ENCODE data around the gene ASRGL1.

ASRGL1 gene

GRCh38 chr11:62337303-62338181, at the start of gene ASRGL1:
Gene ASRGL1, plus strand, starts transcription at chr11:62337448. Its CDS starts 530 bp downstream, at chr11:62337978.
- peak; percentile 22 for DNase-seq (ENCODE audit: extremely low read depth, low read depth)
- no peak for TF ChIP-seq CTCF (IDR thresholded peaks at IDR 0.05; ENCODE audit: low read depth, low read length, missing control alignments)
- H3K4me3 ChIP-seq (replicated peaks; ENCODE audit: low read depth, low read length): peak within 1 kb of the TSS; percentile 55

DNA sequence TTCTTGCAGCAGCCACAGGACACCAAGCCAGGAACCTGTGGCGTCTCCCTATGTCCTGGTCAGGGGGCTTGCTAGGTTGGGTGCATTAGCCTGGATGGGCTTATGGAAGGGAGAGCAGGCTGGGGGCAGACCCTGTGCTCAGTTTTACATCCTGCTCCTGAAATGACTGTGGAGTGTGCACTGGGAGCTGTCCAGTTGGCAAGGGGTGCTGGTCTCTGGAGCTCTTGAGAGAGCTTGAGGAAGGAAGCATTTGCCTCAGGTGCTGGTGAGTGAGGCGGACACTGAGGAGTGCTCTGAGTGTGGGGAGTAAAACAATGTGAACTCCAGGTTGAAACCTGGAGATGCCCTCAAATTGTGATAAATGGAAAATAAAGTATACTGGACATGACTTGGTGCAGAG, 41.7 kb upstream of the ASRGL1 start:
- no peak for TF ChIP-seq CTCF (IDR thresholded peaks at IDR 0.05; ENCODE audit: low read depth, low read length, missing control alignments)
- no peak for DNase-seq (ENCODE audit: extremely low read depth, low read depth)
- H3K4me3 ChIP-seq (replicated peaks; ENCODE audit: low read depth, low read length): no peak overlapping the region

- H3K4me3 ChIP-seq (replicated peaks; ENCODE audit: low read depth, low read length): no peak within 1 kb of the TSS
- DNase-seq (ENCODE audit: extremely low read depth, low read depth): no peak
- TF ChIP-seq CTCF (IDR thresholded peaks at IDR 0.05; ENCODE audit: low read depth, low read length, missing control alignments): no peak
Measured at GRCh38 chr11:62298975-62299374, 38.3 kb upstream of the ASRGL1 start, which contains the start of gene SCGB1D4. Gene SCGB1D4, minus strand, starts transcription at chr11:62299075. Its CDS starts 65 bp downstream, at chr11:62299010.

DNA sequence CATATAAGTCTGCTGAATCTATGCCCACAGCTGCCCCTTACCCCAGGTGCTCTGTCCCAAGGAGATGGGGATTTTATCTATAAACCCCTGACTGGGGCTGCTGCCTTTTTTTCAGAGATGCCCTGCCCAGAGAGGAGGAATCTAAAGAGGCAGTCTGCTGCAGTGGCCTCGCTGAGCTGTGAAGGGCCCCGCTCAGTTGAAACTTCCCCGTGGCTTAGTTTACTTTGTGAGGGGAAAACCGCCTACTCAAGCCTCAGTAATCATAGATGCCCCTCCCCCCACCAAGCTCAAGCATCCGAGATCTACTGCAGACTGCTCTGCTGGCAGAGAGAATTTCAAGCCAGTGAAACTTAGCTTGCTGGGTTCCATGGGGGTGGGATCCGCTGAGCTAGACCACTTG, 31.0 kb upstream of the ASRGL1 start:
- no peak for TF ChIP-seq CTCF (IDR thresholded peaks at IDR 0.05; ENCODE audit: low read depth, low read length, missing control alignments)
- H3K4me3 ChIP-seq (replicated peaks; ENCODE audit: low read depth, low read length): no peak overlapping the region
- DNase-seq (ENCODE audit: extremely low read depth, low read depth): no peak

- TF ChIP-seq CTCF (IDR thresholded peaks at IDR 0.05; ENCODE audit: low read depth, low read length, missing control alignments): no peak
- DNase-seq (ENCODE audit: extremely low read depth, low read depth): no peak
- no peak overlapping the region for H3K4me3 ChIP-seq (replicated peaks; ENCODE audit: low read depth, low read length)
Measured at GRCh38 chr11:62307950-62308349, 29.3 kb upstream of the ASRGL1 start.

DNA sequence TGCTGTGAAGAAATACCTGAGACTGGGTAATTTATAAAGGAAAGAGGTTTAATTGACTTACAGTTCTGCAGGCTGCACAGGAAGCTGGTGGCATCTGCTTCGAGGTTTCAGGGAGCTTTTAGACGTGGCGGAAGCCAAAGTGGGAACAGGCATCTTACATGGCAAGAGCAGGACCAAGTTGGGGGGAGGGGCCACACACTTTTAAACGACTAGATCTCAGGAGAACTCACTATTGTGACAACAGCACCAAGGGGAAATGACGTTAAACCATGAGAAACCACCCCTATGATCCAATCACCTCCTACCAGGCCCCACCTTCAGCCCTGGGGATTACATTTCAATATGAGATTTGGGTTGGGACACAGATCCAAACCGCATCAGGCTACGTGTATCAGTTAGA, 27.3 kb upstream of the ASRGL1 start:
- TF ChIP-seq CTCF (IDR thresholded peaks at IDR 0.05; ENCODE audit: low read depth, low read length, missing control alignments): no peak
- no peak for DNase-seq (ENCODE audit: extremely low read depth, low read depth)
- H3K4me3 ChIP-seq (replicated peaks; ENCODE audit: low read depth, low read length): no peak overlapping the region
